OCI-LY1 (cell line): Measurements from ENCODE around the gene AFF1.

Experiments
- H2AFZ ChIP-seq: fragments of 200-600 bp; sonication (generic), shearing (Covaris generic); 2 replicates; pipeline ENCODE4 v1.6.0; 2014; ENCODE audit warnings: antibody characterized with exemption, mild to moderate bottlenecking, low read length
- H3F3A ChIP-seq: fragments of 200-600 bp; sonication (generic), shearing (Covaris generic); 2 replicates; pipeline ENCODE4 v1.6.0; 2014; ENCODE audit warnings: mild to moderate bottlenecking, antibody characterized with exemption, low read length, moderate library complexity; ENCODE audit not compliant: insufficient read depth
- H3K27ac ChIP-seq: fragments of 200-600 bp; sonication (generic); 2 replicates; pipeline ENCODE4 v1.5.1; 2014; ENCODE audit warnings: low read length, mixed run types, mild to moderate bottlenecking, low read depth; ENCODE audit not compliant: poor library complexity, severe bottlenecking
- H3K27me3 ChIP-seq: fragments of 200-600 bp; sonication (generic); 2 replicates; pipeline ENCODE4 v1.6.0; 2014; ENCODE audit warnings: antibody characterized with exemption, mild to moderate bottlenecking, low read length, moderate library complexity; ENCODE audit not compliant: insufficient read depth
- H3K36me3 ChIP-seq: fragments of 200-600 bp; sonication (generic); 2 replicates; pipeline ENCODE4 v1.6.1; 2014; ENCODE audit warnings: mild to moderate bottlenecking, antibody characterized with exemption, low read length, moderate library complexity, mixed read lengths; ENCODE audit not compliant: insufficient read depth
- H3K4me1 ChIP-seq: fragments of 200-600 bp; sonication (generic); 2 replicates; pipeline ENCODE4 v1.5.1; 2014; ENCODE audit warnings: mild to moderate bottlenecking, low read length, moderate library complexity; ENCODE audit not compliant: insufficient read depth, severe bottlenecking
- H3K4me2 ChIP-seq: fragments of 200-600 bp; sonication (generic), shearing (Covaris generic); 2 replicates; pipeline ENCODE4 v1.6.1; 2014; ENCODE audit warnings: low read length
- H3K4me3 ChIP-seq: fragments of 200-600 bp; sonication (generic); 2 replicates; pipeline ENCODE4 v1.5.1; 2014; ENCODE audit warnings: low read length, low read depth, mild to moderate bottlenecking, mixed read lengths; ENCODE audit not compliant: poor library complexity, severe bottlenecking
- H3K79me2 ChIP-seq: fragments of 200-600 bp; shearing (Covaris generic); 2 replicates; pipeline ENCODE4 v1.6.1; 2016; ENCODE audit warnings: mixed run types, low read length, mixed read lengths; ENCODE audit not compliant: insufficient read depth
- H3K9ac ChIP-seq: fragments of 200-600 bp; sonication (generic), shearing (Covaris generic); 2 replicates; pipeline ENCODE4 v1.6.1; 2014; ENCODE audit warnings: mild to moderate bottlenecking, low read length, mixed read lengths
- H3K9me2 ChIP-seq: fragments of 200-600 bp; sonication (generic), shearing (Covaris generic); 2 replicates; pipeline ENCODE4 v1.6.1; 2014; ENCODE audit warnings: low read depth, mild to moderate bottlenecking, low read length, mixed read lengths
- H3K9me3 ChIP-seq: fragments of 200-600 bp; shearing (Covaris generic); 2 replicates; pipeline ENCODE4 v1.6.1; 2014; ENCODE audit warnings: low read length, mixed read lengths
- H4K20me1 ChIP-seq: fragments of 200-600 bp; sonication (generic), shearing (Covaris generic); 2 replicates; pipeline ENCODE4 v1.6.0; 2016; ENCODE audit warnings: mild to moderate bottlenecking, low read length; ENCODE audit not compliant: insufficient read depth
- CTCF ChIP-seq: fragments of 200-600 bp; sonication (generic), shearing (Covaris generic); IDR thresholded peaks from 2 replicates; pipeline ENCODE4 v1.5.1; 2017; ENCODE audit warnings: mild to moderate bottlenecking, antibody characterized with exemption, low read length, moderate library complexity, mixed read lengths
- EZH2 ChIP-seq: fragments of 200-600 bp; sonication (generic), shearing (Covaris generic); IDR thresholded peaks from 2 replicates; pipeline ENCODE4 v1.8.0; 2017; ENCODE audit warnings: borderline replicate concordance, mixed run types, mild to moderate bottlenecking, antibody characterized with exemption, low read length, moderate library complexity, mixed read lengths

Gene AFF1

GRCh38 chr4:87065021-87065420 is 130.2 kb downstream of the AFF1 start:
- Histone ChIP-seq H3K4me3 (no peak overlapping the region), H3K4me1 (peaks cover 20% of the 10 kb centered on the region), H4K20me1 (no peaks in the 10 kb centered on the region), H3K79me2 (no peaks in the 10 kb centered on the region), H3F3A (no peaks in the 10 kb centered on the region), H3K27me3 (no peaks in the 10 kb centered on the region), H3K9me2 (no peaks in the 10 kb centered on the region), H3K9ac (no peak overlapping the region), H3K9me3 (no peaks in the 10 kb centered on the region), H3K27ac (no peak overlapping the region), H2AFZ (no peak overlapping the region), H3K36me3 (no peaks in the 10 kb centered on the region), H3K4me2 (no peak overlapping the region)
- TF ChIP-seq EZH2, result no peak
- TF ChIP-seq CTCF, result no peak

- no peaks in the 10 kb centered on the region for H4K20me1 ChIP-seq
- no peak overlapping the region for H3K4me2 ChIP-seq
- TF ChIP-seq EZH2 (no peak), CTCF (no peak)
- no peaks in the 10 kb centered on the region for H3K27me3 ChIP-seq
- H3K4me1 ChIP-seq, result peaks cover 20% of the 10 kb centered on the region
- no peaks in the 10 kb centered on the region for H3K9me3 ChIP-seq
- no peaks in the 10 kb centered on the region for H3F3A ChIP-seq
- H3K9me2 ChIP-seq, result no peaks in the 10 kb centered on the region
- H3K27ac ChIP-seq, result no peak overlapping the region
- no peaks in the 10 kb centered on the region for H3K79me2 ChIP-seq
- H2AFZ ChIP-seq, result no peak overlapping the region
- H3K9ac ChIP-seq, result no peak overlapping the region
- no peak overlapping the region for H3K4me3 ChIP-seq
- no peaks in the 10 kb centered on the region for H3K36me3 ChIP-seq
Observed at GRCh38 chr4:87066403-87067123, 131.8 kb downstream of the AFF1 start.

GRCh38 chr4:87067124-87067885 is 132.5 kb downstream of the AFF1 start:
- Histone ChIP-seq H3K36me3 (no peaks in the 10 kb centered on the region), H3K9me3 (no peaks in the 10 kb centered on the region), H3F3A (no peaks in the 10 kb centered on the region), H3K4me2 (no peak overlapping the region), H4K20me1 (no peaks in the 10 kb centered on the region), H3K9ac (no peak overlapping the region), H3K27ac (no peak overlapping the region), H3K79me2 (no peaks in the 10 kb centered on the region), H3K27me3 (no peaks in the 10 kb centered on the region), H3K4me3 (no peak overlapping the region), H3K9me2 (no peaks in the 10 kb centered on the region), H2AFZ (no peak overlapping the region), H3K4me1 (peaks cover 20% of the 10 kb centered on the region)
- no peak for TF ChIP-seq CTCF
